K562 (cell line): Measurements from ENCODE around the gene ZNF717. TPM values are rescaled to one million over a fixed set of nuclear protein-coding genes. Genes with fewer than 3 reads are reported as not detected.
A peak's percentile ranks its signal among the peaks of the same experiment; 100 is the strongest.

ENCODE experiments used
- ATAC-seq: fragments of 200-7000 bp; cut with Tn5 transposase; 3 replicates; pipeline ENCODE4 v1.9.1; 2020; ENCODE audit warnings: moderate library complexity
- BruUV-seq: library from RNA; stranded (reverse); fragments of 400-500 nt; replicated peaks from 2 replicates; lab custom pipeline; 2021; lab: Mats Ljungman, UMichigan
- CTCF ChIA-PET: fragments of 300-600 bp; formaldehyde crosslinking; extraction: SDS; loops from one replicate; lab custom pipeline; 2021; ENCODE audit warnings: low intra/inter-chr PET ratio; lab: Yijun Ruan, JAX
- POLR2A ChIA-PET: fragments of 300-600, 350-650 bp; sonication (Branson Sonifier 250); formaldehyde crosslinking; extraction: SDS; loops from one replicate; lab custom pipeline; 2021; ENCODE audit warnings: antibody characterized with exemption, inconsistent platforms; lab: Yijun Ruan, JAX
- DNase-seq, 4 experiments: peaks; one replicate each; pipeline versions ENCODE4 v3.0.0 to v3.0.0-alpha.2; 2011 to 2018; ENCODE audit warnings: low spot score in 3 of 4, mixed read lengths in 3 of 4; ENCODE audit errors: extremely low read depth in 1 of 4
- FAIRE-seq: peaks from 2 replicates; lab custom pipeline; 2011; peaks lifted over from hg19 to GRCh38; lab: Jason Lieb, UNC
- H2AFZ ChIP-seq: 2 replicates; pipeline ENCODE4 v1.6.0; 2011; ENCODE audit warnings: low read depth, low read length, control low read depth, inconsistent platforms
- H3K27ac ChIP-seq: fragments of 200-600 bp; 3 replicates; pipeline ENCODE4 v1.8.0; 2011; ENCODE audit warnings: low read depth, mild to moderate bottlenecking, control low read depth, inconsistent platforms, low read length, moderate library complexity, mixed read lengths; ENCODE audit errors: extremely low read depth
- H3K27me3 ChIP-seq, 2 experiments: fragments of 300-600 bp in 1 of 2; 2 replicates in 1 of 2; 3 replicates in 1 of 2; pipeline versions ENCODE4 v1.6.0 to v1.8.0; 2011; ENCODE audit warnings: inconsistent platforms in 2 of 2, low read length in 2 of 2, mild to moderate bottlenecking in 1 of 2, mixed read lengths in 1 of 2, moderate library complexity in 1 of 2; ENCODE audit not compliant: control insufficient read depth in 2 of 2, insufficient read depth in 2 of 2
- H3K36me3 ChIP-seq: fragments of 300-600 bp; 3 replicates; pipeline ENCODE4 v1.8.0; 2011; ENCODE audit warnings: mild to moderate bottlenecking, low read length, inconsistent platforms; ENCODE audit not compliant: control insufficient read depth, insufficient read depth
- H3K4me1 ChIP-seq, 2 experiments: fragments of 200-600 bp in 1 of 2; replicated peaks in 1 of 2; 2 replicates in 1 of 2; 3 replicates in 1 of 2; pipeline versions ENCODE4 v1.5.1 to v1.8.0; 2011; ENCODE audit warnings: inconsistent platforms in 2 of 2, low read length in 2 of 2, mild to moderate bottlenecking in 1 of 2, mixed read lengths in 1 of 2, moderate library complexity in 1 of 2; ENCODE audit not compliant: control insufficient read depth in 2 of 2, insufficient read depth in 2 of 2
- H3K4me2 ChIP-seq: 2 replicates; pipeline ENCODE4 v1.6.1; 2011; ENCODE audit warnings: low read length, control low read depth, inconsistent platforms, mixed read lengths; ENCODE audit not compliant: insufficient read depth
- H3K4me3 ChIP-seq: fragments of 200-600 bp; sonication (generic), shearing (Covaris generic); 2 replicates; pipeline ENCODE4 v1.5.1; 2016; ENCODE audit warnings: control low read depth, inconsistent platforms
- H3K79me2 ChIP-seq: fragments of 200-600 bp; 3 replicates; pipeline ENCODE4 v1.8.0; 2011; ENCODE audit warnings: low read length, inconsistent platforms; ENCODE audit not compliant: control insufficient read depth, insufficient read depth
- H3K9ac ChIP-seq, 2 experiments: 2 replicates each; pipeline versions ENCODE4 v1.6.0 to v1.6.1; 2011; ENCODE audit warnings: low read depth in 2 of 2, low read length in 2 of 2, control low read depth in 1 of 2, inconsistent platforms in 1 of 2, mild to moderate bottlenecking in 1 of 2, mixed read lengths in 1 of 2; ENCODE audit not compliant: insufficient read depth in 1 of 2
- H3K9me1 ChIP-seq: one replicate; pipeline ENCODE4 v1.6.0; 2011; ENCODE audit warnings: inconsistent platforms, mild to moderate bottlenecking, low read length, moderate library complexity; ENCODE audit not compliant: control insufficient read depth, insufficient read depth
- H3K9me3 ChIP-seq: replicated peaks from 2 replicates; pipeline ENCODE4 v1.5.1; 2011; ENCODE audit warnings: low read depth, low read length, inconsistent platforms; ENCODE audit not compliant: control insufficient read depth, insufficient read depth
- H4K20me1 ChIP-seq: replicated peaks from 2 replicates; pipeline ENCODE4 v1.6.1; 2011; ENCODE audit warnings: low read length, inconsistent platforms, mixed read lengths; ENCODE audit not compliant: control insufficient read depth, insufficient read depth
- BRF2 ChIP-seq: IDR thresholded peaks from 3 replicates; pipeline ENCODE4 v1.6.1; 2011; ENCODE audit warnings: borderline replicate concordance, mild to moderate bottlenecking; ENCODE audit not compliant: insufficient read length, insufficient read depth
- CLOCK ChIP-seq: fragments of 250-450 bp; sonication (Bioruptor Pico); IDR thresholded peaks from 2 replicates; pipeline ENCODE4 v1.4.0; 2020; ENCODE audit warnings: mild to moderate bottlenecking, moderate library complexity, borderline replicate concordance
- FOS ChIP-seq: IDR thresholded peaks from 3 replicates; pipeline ENCODE4 v1.6.1; 2011; ENCODE audit not compliant: insufficient read length; ENCODE audit errors: extremely low read depth
- FOXK1 ChIP-seq: sonication (generic); formaldehyde crosslinking; IDR thresholded peaks from 2 replicates; pipeline ENCODE4 v1.8.0; 2022; ENCODE audit warnings: missing genetic modification reagents, mild to moderate bottlenecking, borderline replicate concordance
- GABPA ChIP-seq: fragments of 200-800 bp; sonication (Bioruptor generic); conservative IDR thresholded peaks from 2 replicates; pipeline ENCODE4 v1.6.1; 2016; ENCODE audit warnings: low read depth, missing genetic modification characterization, missing compliant biosample characterization
- RCOR1 ChIP-seq, 2 experiments: IDR thresholded peaks; 2 replicates each; pipeline ENCODE4 v1.6.1; 2012; ENCODE audit warnings: low read depth in 2 of 2, low read length in 2 of 2, borderline replicate concordance in 1 of 2, improper control_type of control experiment in 1 of 2
- SAFB2 ChIP-seq: fragments of 200-400 bp; formaldehyde crosslinking; IDR thresholded peaks from 2 replicates; pipeline ENCODE4 v1.6.1; 2018; ENCODE audit warnings: borderline replicate concordance, low read length, low read depth, moderate library complexity; ENCODE audit not compliant: severe bottlenecking
- SMARCA5 ChIP-seq: fragments of 450-650 bp; IDR thresholded peaks from 2 replicates; pipeline ENCODE4 v1.6.1; 2016
- SREBF2 ChIP-seq: sonication (generic); formaldehyde crosslinking; IDR thresholded peaks from 2 replicates; pipeline ENCODE4 v1.4.0; 2020; ENCODE audit warnings: mild to moderate bottlenecking, missing genetic modification reagents
- TRIM28 ChIP-seq: fragments of 450-650 bp; IDR thresholded peaks from 2 replicates; pipeline ENCODE4 v1.6.1; 2017
- ZNF133 ChIP-seq: fragments of 250-450 bp; sonication (Bioruptor Pico); IDR thresholded peaks from 2 replicates; pipeline ENCODE4 v1.4.0; 2020; ENCODE audit warnings: mild to moderate bottlenecking
- ZNF140 ChIP-seq: fragments of 250-450 bp; sonication (Bioruptor Pico); IDR thresholded peaks from 2 replicates; pipeline ENCODE4 v1.8.0; 2021; ENCODE audit warnings: moderate library complexity, mild to moderate bottlenecking, inconsistent platforms
- ZNF707 ChIP-seq: fragments of 250-450 bp; sonication (Bioruptor Pico); conservative IDR thresholded peaks from 2 replicates; pipeline ENCODE4 v1.8.0; 2022; ENCODE audit warnings: inconsistent platforms, mild to moderate bottlenecking, moderate library complexity
- ZNF77 ChIP-seq: fragments of 250-450 bp; sonication (Bioruptor Pico); IDR thresholded peaks from 2 replicates; pipeline ENCODE4 v1.5.0; 2020
- WGBS: fragments of 100-300 bp; shearing (Covaris generic); methylation state at CpG from one replicate; pipeline ENCODE4 v1.1.6; 2016; ENCODE audit warnings: low coverage, mixed read lengths; ENCODE audit not compliant: insufficient coverage; ENCODE audit errors: missing lambda C conversion rate; 5-methylcytosine and 5-hydroxymethylcytosine counted together
- in situ Hi-C: fragments of 300-500 bp; cut with MboI; formaldehyde crosslinking; loops from 4 replicates; pipeline ENCODE4 v1.15.0; 2018; ENCODE audit warnings: inconsistent platforms, mixed read lengths
- intact Hi-C: fragments of 100-400 bp; cut with micrococcal nuclease; formaldehyde crosslinking; loops from 2 replicates; pipeline ENCODE4 v1.14.2; 2022
- polyA plus RNA-seq, 8 experiments: library from polyadenylated mRNA; depleted of rRNA in 4 of 8; stranded (reverse) in 5 of 8; unstranded in 3 of 8; fragments of >200 nt; fragmentation: Nextera tagmentation in 2 of 8; fragmentation: Illumina TruSeq in 1 of 8; extraction: Ambion mirVana in 2 of 8; extraction: Trizol in 1 of 8; gene quantifications; 2 replicates each; pipeline versions ENCODE4 v1.2.1 to v1.2.3, GENCODE V29; 2011 to 2014; ENCODE audit warnings: inconsistent platforms in 1 of 8, missing spikeins in 1 of 8
- total RNA-seq, 7 experiments: library from RNA; depleted of rRNA in 6 of 7; stranded (reverse); fragments of >200 nt in 6 of 7; fragmentation: Illumina TruSeq in 2 of 7; extraction: Trizol in 2 of 7; gene quantifications; 2 replicates each; pipeline versions ENCODE4 v1.2.1 to v1.2.3, GENCODE V29; 2011 to 2021; ENCODE audit warnings: low replicate concordance in 1 of 7
- TF ChIP-seq, protein P1 (sequence below): fragments of 200-800 bp; sonication (Bioruptor generic); IDR thresholded peaks from 2 replicates; pipeline ENCODE4 v1.6.1; 2017; ENCODE audit warnings: missing genetic modification characterization, missing compliant biosample characterization
- TF ChIP-seq, protein P2 (sequence below): fragments of 450-650 bp; formaldehyde crosslinking; IDR thresholded peaks from 2 replicates; pipeline ENCODE4 v1.4.0; 2020; ENCODE audit warnings: mild to moderate bottlenecking, moderate library complexity

The ZNF717 gene
- total and polyA plus RNA-seq, 9 of the 15 experiments (the other 6 are each of a cell fraction or from before 2014, with no cell fraction given) = 3.6 to 24.2 (median 8.2) TPM

DNA sequence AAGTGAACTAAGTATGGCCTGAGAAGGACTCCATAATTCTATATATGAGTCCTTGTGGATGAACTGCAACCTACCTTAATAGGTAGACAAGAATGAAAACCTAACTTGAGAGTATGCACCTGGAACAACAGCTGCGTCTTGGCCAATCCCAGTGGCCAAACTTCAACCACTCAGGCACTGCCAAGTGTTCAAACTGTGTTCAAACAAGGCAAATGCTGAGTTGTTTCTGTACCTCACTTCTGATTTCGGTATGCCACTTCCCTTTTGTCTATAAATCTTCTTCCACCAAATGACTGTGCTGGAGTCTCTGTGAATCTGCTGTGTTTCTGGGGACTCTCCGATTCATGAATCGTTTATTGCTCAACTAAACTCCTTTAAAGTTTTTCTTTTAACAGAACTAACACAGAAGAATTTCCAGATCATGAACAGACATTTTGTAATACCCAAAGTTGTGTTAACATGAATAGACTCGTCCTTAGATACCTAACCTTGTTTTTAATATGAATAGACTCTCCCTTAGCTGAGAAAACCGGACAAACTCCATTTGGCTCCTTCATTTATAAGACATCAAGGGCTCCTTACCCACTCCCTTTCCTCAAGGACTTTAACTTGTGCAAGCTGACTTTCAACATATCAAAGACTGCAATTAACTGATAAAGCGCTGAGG lies 4.1 kb downstream of the ZNF717 start:
- DNase-seq = peak in 1 of 4 experiments; percentile 4
- Histone ChIP-seq H4K20me1 (no peaks in the 10 kb centered on the region), H3K27me3 (no peaks in the 10 kb centered on the region), H3K36me3 (peaks cover 12% of the 10 kb centered on the region; the same call in 1 of the 3 replicates), H3K9me3 (peaks cover 3% of the 10 kb centered on the region; the same call in 1 of the 2 replicates), H3K9me1 (no peaks in the 10 kb centered on the region), H2AFZ (no peak overlapping the region), H3K4me1 (peaks cover 3 to 4% of the 10 kb centered on the region in 2 experiments; a peak in 2 of 5 replicates), H3K79me2 (peaks cover 8% of the 10 kb centered on the region), H3K4me3 (no peak overlapping the region), H3K9ac (no peak overlapping the region), H3K27ac (no peak overlapping the region), H3K4me2 (no peak overlapping the region)
- FAIRE-seq = no peak
- BruUV-seq = no TSS peak
- POLR2A ChIA-PET = interaction anchor here (0.6 kb wide), 1 partner anchor 12 kb away, joined by 3 read pairs; no protein-coding TSS in a partner anchor
- in situ Hi-C loops = no loop called here
- CTCF ChIA-PET = no interaction called here
- WGBS = 37% methylated on average over 7 of the region's 7 CpGs
- no peak for ATAC-seq
- intact Hi-C loops = no loop called here
- no peak for TF ChIP-seq BRF2
- no peak for TF ChIP-seq FOXK1
- no peak for TF ChIP-seq RCOR1 (IDR thresholded peaks at IDR 0.05; ENCODE audit: borderline replicate concordance in 1 of 2, low read depth in 2 of 2, low read length in 2 of 2)
- TF ChIP-seq ZNF707 (CRISPR knock-in tag) = no peak
- TF ChIP-seq, protein P1, sequence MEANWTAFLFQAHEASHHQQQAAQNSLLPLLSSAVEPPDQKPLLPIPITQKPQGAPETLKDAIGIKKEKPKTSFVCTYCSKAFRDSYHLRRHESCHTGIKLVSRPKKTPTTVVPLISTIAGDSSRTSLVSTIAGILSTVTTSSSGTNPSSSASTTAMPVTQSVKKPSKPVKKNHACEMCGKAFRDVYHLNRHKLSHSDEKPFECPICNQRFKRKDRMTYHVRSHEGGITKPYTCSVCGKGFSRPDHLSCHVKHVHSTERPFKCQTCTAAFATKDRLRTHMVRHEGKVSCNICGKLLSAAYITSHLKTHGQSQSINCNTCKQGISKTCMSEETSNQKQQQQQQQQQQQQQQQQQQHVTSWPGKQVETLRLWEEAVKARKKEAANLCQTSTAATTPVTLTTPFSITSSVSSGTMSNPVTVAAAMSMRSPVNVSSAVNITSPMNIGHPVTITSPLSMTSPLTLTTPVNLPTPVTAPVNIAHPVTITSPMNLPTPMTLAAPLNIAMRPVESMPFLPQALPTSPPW = no peak
- no peak for TF ChIP-seq GABPA
- TF ChIP-seq, protein P2, sequence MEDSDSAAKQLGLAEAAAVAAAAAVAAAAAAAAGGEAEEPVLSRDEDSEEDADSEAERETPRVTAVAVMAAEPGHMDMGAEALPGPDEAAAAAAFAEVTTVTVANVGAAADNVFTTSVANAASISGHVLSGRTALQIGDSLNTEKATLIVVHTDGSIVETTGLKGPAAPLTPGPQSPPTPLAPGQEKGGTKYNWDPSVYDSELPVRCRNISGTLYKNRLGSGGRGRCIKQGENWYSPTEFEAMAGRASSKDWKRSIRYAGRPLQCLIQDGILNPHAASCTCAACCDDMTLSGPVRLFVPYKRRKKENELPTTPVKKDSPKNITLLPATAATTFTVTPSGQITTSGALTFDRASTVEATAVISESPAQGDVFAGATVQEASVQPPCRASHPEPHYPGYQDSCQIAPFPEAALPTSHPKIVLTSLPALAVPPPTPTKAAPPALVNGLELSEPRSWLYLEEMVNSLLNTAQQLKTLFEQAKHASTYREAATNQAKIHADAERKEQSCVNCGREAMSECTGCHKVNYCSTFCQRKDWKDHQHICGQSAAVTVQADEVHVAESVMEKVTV = no peak
- no peak for TF ChIP-seq SREBF2
- no peak for TF ChIP-seq CLOCK (CRISPR knock-in tag)
- TF ChIP-seq ZNF77 (CRISPR knock-in tag) = no peak
- no peak for TF ChIP-seq TRIM28
- no peak for TF ChIP-seq SAFB2
- TF ChIP-seq SMARCA5 = no peak
- TF ChIP-seq FOS = no peak
- no peak for TF ChIP-seq ZNF140 (CRISPR knock-in tag)
- TF ChIP-seq ZNF133 (CRISPR knock-in tag) = no peak
